Caco-2 (cell line): ENCODE data around the gene ZNF783. TPM values are rescaled to one million over a fixed set of nuclear protein-coding genes. Genes with fewer than 3 reads are reported as not detected.

ENCODE experiments used
- BruUV-seq: library from RNA; stranded (reverse); fragments of 400-500 nt; replicated peaks from 2 replicates; lab custom pipeline; 2021; lab: Mats Ljungman, UMichigan
- CTCF ChIA-PET: fragments of 300-600 bp; sonication (Branson Sonifier 250); formaldehyde crosslinking; loops from one replicate; lab custom pipeline; 2022; ENCODE audit warnings: antibody characterized with exemption; lab: Charles Lee
- POLR2A ChIA-PET: fragments of 300-600 bp; sonication (Branson Sonifier 250); formaldehyde crosslinking; loops from one replicate; lab custom pipeline; 2022; ENCODE audit warnings: antibody characterized with exemption; lab: Charles Lee
- DNase-seq, 2 experiments: peaks; one replicate each; pipeline versions ENCODE4 v3.0.0 to v3.0.0-alpha.2; 2020 to 2022
- H3K27me3 ChIP-seq: replicated peaks from 2 replicates; pipeline ENCODE4 v1.6.0; 2011; ENCODE audit warnings: low read length; ENCODE audit not compliant: control insufficient read depth, insufficient read depth
- H3K36me3 ChIP-seq: 2 replicates; pipeline ENCODE4 v1.5.1; 2011; ENCODE audit warnings: low read length; ENCODE audit not compliant: control insufficient read depth, insufficient read depth
- H3K4me1 ChIP-seq: fragments of 250-450 bp; sonication (Bioruptor Pico); 2 replicates; pipeline ENCODE4 v1.5.1; 2020; ENCODE audit warnings: mild to moderate bottlenecking
- H3K4me3 ChIP-seq: 2 replicates; pipeline ENCODE4 v1.5.1; 2011; ENCODE audit warnings: low read depth, mild to moderate bottlenecking, control low read depth, low read length
- H3K9me3 ChIP-seq: fragments of 250-450 bp; sonication (Bioruptor Pico); 2 replicates; pipeline ENCODE4 v1.5.1; 2020; ENCODE audit warnings: mild to moderate bottlenecking, moderate library complexity
- H3K27ac Mint-ChIP-seq: one replicate; pipeline ENCODE4 v1.8.0; 2022; ENCODE audit warnings: mixed read lengths; ENCODE audit not compliant: unreplicated experiment
- H3K27me3 Mint-ChIP-seq: one replicate; pipeline ENCODE4 v1.8.0; 2022; ENCODE audit warnings: mixed read lengths; ENCODE audit not compliant: insufficient read depth, unreplicated experiment
- H3K36me3 Mint-ChIP-seq: one replicate; pipeline ENCODE4 v1.8.0; 2022; ENCODE audit warnings: mild to moderate bottlenecking, mixed read lengths; ENCODE audit not compliant: insufficient read depth, unreplicated experiment
- H3K4me1 Mint-ChIP-seq: one replicate; pipeline ENCODE4 v1.8.0; 2022; ENCODE audit warnings: low read depth, mixed read lengths; ENCODE audit not compliant: unreplicated experiment
- H3K4me3 Mint-ChIP-seq: one replicate; pipeline ENCODE4 v1.8.0; 2022; ENCODE audit warnings: mild to moderate bottlenecking, moderate library complexity, mixed read lengths; ENCODE audit not compliant: unreplicated experiment
- H3K9me3 Mint-ChIP-seq: one replicate; pipeline ENCODE4 v1.8.0; 2022; ENCODE audit warnings: mixed read lengths; ENCODE audit not compliant: unreplicated experiment
- CTCF ChIP-seq, 2 experiments: fragments of 200-600 bp in 1 of 2; IDR thresholded peaks; 1 replicate in 1 of 2; 2 replicates in 1 of 2; pipeline versions ENCODE4 v1.5.1 to v1.8.0; 2011 to 2022; ENCODE audit warnings: antibody characterized with exemption in 1 of 2, control low read depth in 1 of 2, inconsistent platforms in 1 of 2, low read depth in 1 of 2, low read length in 1 of 2, mild to moderate bottlenecking in 1 of 2, moderate library complexity in 1 of 2; ENCODE audit not compliant: insufficient read depth in 1 of 2, severe bottlenecking in 1 of 2, unreplicated experiment in 1 of 2
- intact Hi-C: fragments of 100-400 bp; cut with micrococcal nuclease; formaldehyde crosslinking; loops from one replicate; pipeline ENCODE4 v1.10.0; 2022; ENCODE audit not compliant: unreplicated experiment
- total RNA-seq: library from RNA; stranded (reverse); gene quantifications from 2 replicates; pipeline ENCODE4 v1.2.3, GENCODE V29; 2022

The ZNF783 gene
- total RNA-seq, 1 experiment from 2014 or later: 27.3 TPM

GRCh38 chr7:149293946-149294633 lies 32.1 kb downstream of the ZNF783 start:
- H3K36me3 ChIP-seq: no peaks in the 10 kb centered on the region
- Mint-ChIP-seq H3K27ac (no peak overlapping the region), H3K4me1 (no peaks in the 10 kb centered on the region), H3K9me3 (no peaks in the 10 kb centered on the region), H3K27me3 (no peaks in the 10 kb centered on the region), H3K4me3 (no peak overlapping the region), H3K36me3 (no peaks in the 10 kb centered on the region)
- H3K4me3 ChIP-seq: no peak overlapping the region
- ChIA-PET CTCF (no interaction called here), POLR2A (no interaction called here)
- no peak for TF ChIP-seq CTCF (IDR thresholded peaks at IDR 0.05; ENCODE audit: insufficient read depth in 1 of 2, low read depth in 1 of 2, low read length in 1 of 2, severe bottlenecking in 1 of 2, unreplicated experiment in 1 of 2)
- no peak for DNase-seq
- H3K4me1 ChIP-seq: no peaks in the 10 kb centered on the region
- intact Hi-C loops: no loop called here
- no peaks in the 10 kb centered on the region for H3K9me3 ChIP-seq
- H3K27me3 ChIP-seq: no peaks in the 10 kb centered on the region
- no TSS peak for BruUV-seq

- DNase-seq: no peak
- no peak overlapping the region for H3K27ac Mint-ChIP-seq
- Histone ChIP-seq H3K4me1 (no peaks in the 10 kb centered on the region), H3K9me3 (no peaks in the 10 kb centered on the region), H3K27me3 (no peaks in the 10 kb centered on the region), H3K36me3 (no peaks in the 10 kb centered on the region), H3K4me3 (no peak overlapping the region)
- no peaks in the 10 kb centered on the region for H3K4me1 Mint-ChIP-seq
- CTCF ChIA-PET: interaction anchor here (1.0 kb wide), 1 partner anchor 15 kb away, joined by 3 read pairs; no protein-coding TSS in a partner anchor
- H3K36me3 Mint-ChIP-seq: no peaks in the 10 kb centered on the region
- no peak overlapping the region for H3K4me3 Mint-ChIP-seq
- BruUV-seq: no TSS peak
- no peak for TF ChIP-seq CTCF (IDR thresholded peaks at IDR 0.05; ENCODE audit: insufficient read depth in 1 of 2, low read depth in 1 of 2, low read length in 1 of 2, severe bottlenecking in 1 of 2, unreplicated experiment in 1 of 2)
- H3K27me3 Mint-ChIP-seq: peaks cover under 1% of the 10 kb centered on the region
- intact Hi-C loops: no loop called here
- POLR2A ChIA-PET: no interaction called here
- H3K9me3 Mint-ChIP-seq: no peaks in the 10 kb centered on the region
Observed at GRCh38 chr7:149294634-149295480, 32.9 kb downstream of the ZNF783 start.

- no TSS peak for BruUV-seq
- no peak overlapping the region for H3K4me3 Mint-ChIP-seq
- peaks cover 5% of the 10 kb centered on the region for H3K27me3 Mint-ChIP-seq
- H3K36me3 Mint-ChIP-seq: no peaks in the 10 kb centered on the region
- H3K27me3 ChIP-seq: no peaks in the 10 kb centered on the region
- intact Hi-C loops: no loop called here
- no peaks in the 10 kb centered on the region for H3K36me3 ChIP-seq
- no peak for TF ChIP-seq CTCF (IDR thresholded peaks at IDR 0.05; ENCODE audit: insufficient read depth in 1 of 2, low read depth in 1 of 2, low read length in 1 of 2, severe bottlenecking in 1 of 2, unreplicated experiment in 1 of 2)
- no peaks in the 10 kb centered on the region for H3K4me1 Mint-ChIP-seq
- no peaks in the 10 kb centered on the region for H3K9me3 ChIP-seq
- H3K27ac Mint-ChIP-seq: no peak overlapping the region
- H3K9me3 Mint-ChIP-seq: no peaks in the 10 kb centered on the region
- no peak for DNase-seq
- H3K4me1 ChIP-seq: no peaks in the 10 kb centered on the region
- ChIA-PET CTCF (interaction anchor here (1.0 kb wide), 1 partner anchor 15 kb away, joined by 3 read pairs; no protein-coding TSS in a partner anchor), POLR2A (no interaction called here)
- no peak overlapping the region for H3K4me3 ChIP-seq
Observed at GRCh38 chr7:149295481-149295850, 33.5 kb downstream of the ZNF783 start.
